ENCODE results near the gene CCT3.
"Not testable (repeated sequence)": the region's sequence is repeated elsewhere in the genome, so short reads cannot be mapped to it uniquely, and the experiment has no call there.

Gene CCT3

GRCh38 chr1:156368157-156368658 is 30.1 kb upstream of the CCT3 start:
- no peak for DNase-seq

GRCh38 chr1:156367383-156368156 is 29.5 kb upstream of the CCT3 start:
- DNase-seq = no peak

GRCh38 chr1:156366378-156367166 is 28.5 kb upstream of the CCT3 start:
- DNase-seq = no peak

- DNase-seq = no peak
Measured at GRCh38 chr1:156365754-156366153, 27.7 kb upstream of the CCT3 start.

- DNase-seq = no peak
Measured at GRCh38 chr1:156360534-156360933, 22.4 kb upstream of the CCT3 start.

- DNase-seq = peak in 1 of 2 experiments; percentile 16
Measured at GRCh38 chr1:156359973-156360372, 21.9 kb upstream of the CCT3 start.

- DNase-seq = no peak
Measured at GRCh38 chr1:156359249-156359648, 21.2 kb upstream of the CCT3 start.

- DNase-seq = no peak
Measured at GRCh38 chr1:156358641-156359040, 20.5 kb upstream of the CCT3 start.

GRCh38 chr1:156357977-156358376 is 19.9 kb upstream of the CCT3 start:
- DNase-seq = no peak

- no peak for DNase-seq
Measured at GRCh38 chr1:156356875-156357534, 18.9 kb upstream of the CCT3 start.

GRCh38 chr1:156356262-156356874 is 18.3 kb upstream of the CCT3 start:
- DNase-seq = no peak

GRCh38 chr1:156352481-156352880 is 14.4 kb upstream of the CCT3 start:
- not testable (repeated sequence) for DNase-seq

GRCh38 chr1:156347331-156347730 is 9.2 kb upstream of the CCT3 start:
- DNase-seq = no peak

GRCh38 chr1:156346636-156347035 is 8.5 kb upstream of the CCT3 start:
- no peak for DNase-seq

GRCh38 chr1:156346035-156346434 is 7.9 kb upstream of the CCT3 start:
- DNase-seq = not testable (repeated sequence)

- DNase-seq = no peak
Measured at GRCh38 chr1:156344409-156344808, 6.3 kb upstream of the CCT3 start.

- DNase-seq = no peak
Measured at GRCh38 chr1:156342166-156342955, 4.3 kb upstream of the CCT3 start.

- no peak for DNase-seq
Measured at GRCh38 chr1:156337888-156338179, 258 bp downstream of the CCT3 start.

- DNase-seq = no peak
Measured at GRCh38 chr1:156337052-156337887, 822 bp downstream of the CCT3 start.

GRCh38 chr1:156336242-156336641 is 1.9 kb downstream of the CCT3 start:
- DNase-seq = peak; percentile 17 to 25

- not testable (repeated sequence) for DNase-seq
Measured at GRCh38 chr1:156323179-156323578, 14.9 kb downstream of the CCT3 start.

All from AML-193 (cell line).